C1 segment of cervical spinal cord (tissue), 14 donors: ENCODE results near the gene TMED7.
"Not testable (repeated sequence)": the region's sequence is repeated elsewhere in the genome, so short reads cannot be mapped to it uniquely, and the experiment has no call there.

Source experiments
- DNase-seq, 14 donors: peaks; one replicate each; lab custom pipeline; 2025; lab: John Stamatoyannopoulos, UW

Gene TMED7

GRCh38 chr5:115625579-115626444 lies at the start of gene TMED7:
TSS of gene TMED7 (minus strand) at chr5:115626036. CDS start at chr5:115625792, 244 bp downstream.
- peak; percentile 85 to 99 (median 96) for DNase-seq

GRCh38 chr5:115674782-115675181 lies 48.9 kb upstream of the TMED7 start:
- DNase-seq = not testable (repeated sequence)

DNA sequence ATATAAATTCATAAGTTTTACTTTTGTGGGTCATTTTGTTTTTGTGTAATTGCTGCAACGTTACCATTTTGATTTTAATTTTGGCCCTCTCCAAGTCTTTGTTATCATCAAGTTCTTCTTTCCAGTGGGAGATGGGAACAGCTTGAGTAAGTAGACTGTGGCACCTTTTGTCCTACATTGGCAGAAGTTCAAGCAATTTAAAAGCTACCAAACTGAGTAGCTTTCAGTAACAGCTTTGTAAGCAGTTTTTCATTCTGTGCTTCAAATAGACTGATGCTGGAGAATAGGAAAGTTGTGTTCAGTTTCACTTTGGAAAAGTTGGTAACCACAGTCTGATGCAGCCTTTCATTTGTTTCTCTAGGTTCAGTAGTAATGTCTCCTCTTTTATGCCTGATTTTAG lies 47.8 kb upstream of the TMED7 start:
- DNase-seq = no peak

DNA sequence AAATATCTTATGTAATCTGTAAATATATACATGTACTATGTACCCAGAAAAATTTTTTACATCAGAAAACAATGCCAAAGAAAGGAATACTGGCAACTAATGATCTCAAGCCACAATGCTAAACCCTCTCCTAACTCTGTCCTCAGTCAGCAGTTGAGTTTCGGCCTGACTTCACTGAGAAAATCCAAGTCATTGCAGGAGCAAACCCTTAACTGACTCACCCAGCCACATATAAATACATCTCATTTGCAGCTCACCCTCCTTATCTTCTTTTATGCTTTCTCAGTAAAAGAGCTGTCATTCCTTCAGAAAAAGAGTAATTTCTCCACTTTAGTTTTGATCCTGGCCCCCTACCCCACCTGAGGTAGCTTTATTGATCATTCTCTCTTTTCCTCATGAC lies 46.1 kb upstream of the TMED7 start:
- DNase-seq = no peak

DNA sequence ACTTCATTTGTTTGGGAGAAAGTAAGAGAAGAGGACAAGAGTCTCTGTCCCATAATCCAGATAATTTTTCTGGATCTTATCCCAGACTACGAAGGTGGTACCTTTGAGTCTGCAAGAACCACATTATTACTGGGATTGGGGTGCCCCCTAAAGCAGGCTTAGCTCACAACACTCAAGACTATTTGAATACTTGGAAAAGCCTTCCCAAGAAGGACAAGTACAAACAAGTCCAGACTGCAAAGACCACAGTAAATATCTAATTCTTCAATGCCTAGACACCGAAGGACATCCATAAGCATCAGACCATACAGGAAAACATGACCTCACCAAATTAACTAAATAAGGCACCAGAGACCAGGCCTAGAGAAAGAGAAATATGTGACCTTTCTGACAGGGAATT lies 40.2 kb upstream of the TMED7 start:
- no peak for DNase-seq

DNA sequence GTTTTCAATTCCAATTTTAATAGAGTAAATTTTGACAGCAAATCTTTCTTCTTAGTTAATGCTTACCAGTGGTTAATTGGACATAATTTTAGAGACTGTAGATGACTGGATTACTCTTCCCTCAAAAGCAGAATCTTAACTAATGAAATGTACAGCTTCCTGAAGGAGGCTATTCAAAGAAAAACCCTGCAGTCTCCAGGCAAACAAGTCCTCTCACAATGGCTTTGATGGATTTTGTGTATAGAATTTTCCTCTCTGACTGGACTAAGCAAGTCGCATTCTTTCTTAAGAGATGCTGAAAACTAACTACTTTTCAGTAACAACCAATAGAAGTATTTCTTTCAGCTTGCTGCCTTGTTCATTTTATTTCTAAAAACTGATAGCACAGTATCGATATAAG lies 35.7 kb upstream of the TMED7 start:
- DNase-seq = no peak

- DNase-seq = no peak
Measured at GRCh38 chr5:115661101-115661500, 35.3 kb upstream of the TMED7 start.

GRCh38 chr5:115657881-115658233 lies 32.0 kb upstream of the TMED7 start:
- no peak for DNase-seq

- no peak for DNase-seq
Measured at GRCh38 chr5:115657125-115657880, 31.5 kb upstream of the TMED7 start.

- no peak for DNase-seq
Measured at GRCh38 chr5:115656404-115656803, 30.6 kb upstream of the TMED7 start.

DNA sequence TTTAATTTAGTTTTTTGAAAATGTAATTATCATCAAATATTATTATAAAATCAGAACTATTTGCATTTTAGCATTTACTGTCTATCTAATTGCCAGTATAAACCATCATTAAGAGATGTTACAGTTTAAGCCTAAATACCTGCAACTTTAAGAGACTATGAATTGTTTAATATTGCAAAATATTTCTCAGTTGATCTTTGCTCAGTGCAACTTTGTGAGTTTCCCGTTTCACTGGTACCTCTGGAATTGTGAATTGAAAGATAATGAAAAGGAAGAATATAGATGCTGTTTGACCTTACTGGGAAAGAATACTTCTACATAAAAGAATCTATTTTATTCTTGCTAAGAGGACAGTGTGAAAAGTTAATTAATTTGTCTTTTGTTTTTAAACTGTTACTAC lies 30.2 kb upstream of the TMED7 start:
- DNase-seq = no peak

GRCh38 chr5:115649541-115649940 lies 23.7 kb upstream of the TMED7 start:
- no peak for DNase-seq

DNA sequence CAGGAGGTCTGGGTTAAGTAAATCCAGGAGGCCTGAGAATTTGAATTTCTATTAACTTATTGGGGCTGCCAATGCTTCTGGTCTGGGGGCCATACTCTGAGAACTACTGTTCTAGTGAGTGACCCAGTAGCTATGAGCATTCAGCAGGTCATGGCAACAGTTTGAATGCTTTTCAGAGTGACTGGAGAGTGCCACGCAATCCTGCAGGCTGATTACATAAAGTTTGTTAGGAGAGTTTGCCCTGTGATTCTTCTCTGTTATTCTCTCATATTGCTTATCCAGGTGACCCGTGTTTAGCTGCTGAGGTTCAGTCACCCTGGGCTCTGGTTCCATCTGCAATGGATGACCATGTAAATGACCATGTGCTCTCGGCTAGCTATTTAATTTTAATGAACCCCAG lies 22.2 kb upstream of the TMED7 start:
- no peak for DNase-seq

GRCh38 chr5:115645386-115645785 lies 19.6 kb upstream of the TMED7 start:
- DNase-seq = not testable (repeated sequence)

DNA sequence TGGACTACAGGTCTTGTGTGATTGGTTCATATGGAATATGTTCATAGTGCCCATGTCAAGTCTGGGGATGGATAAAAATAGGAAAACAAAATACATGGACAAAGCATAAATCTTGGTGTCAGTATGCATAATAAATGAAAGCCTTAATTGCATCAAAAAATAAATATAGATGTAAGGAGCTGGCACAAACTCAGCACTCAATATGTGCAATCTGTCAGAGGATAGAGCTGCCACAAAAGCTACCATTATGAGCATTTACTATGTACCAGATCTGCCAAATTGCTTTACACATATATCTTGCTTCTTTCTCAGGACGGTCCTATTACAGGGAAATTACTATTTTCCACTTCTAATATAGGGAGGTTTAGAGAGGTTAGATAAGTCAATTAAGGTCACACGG lies 18.2 kb upstream of the TMED7 start:
- DNase-seq = no peak

DNA sequence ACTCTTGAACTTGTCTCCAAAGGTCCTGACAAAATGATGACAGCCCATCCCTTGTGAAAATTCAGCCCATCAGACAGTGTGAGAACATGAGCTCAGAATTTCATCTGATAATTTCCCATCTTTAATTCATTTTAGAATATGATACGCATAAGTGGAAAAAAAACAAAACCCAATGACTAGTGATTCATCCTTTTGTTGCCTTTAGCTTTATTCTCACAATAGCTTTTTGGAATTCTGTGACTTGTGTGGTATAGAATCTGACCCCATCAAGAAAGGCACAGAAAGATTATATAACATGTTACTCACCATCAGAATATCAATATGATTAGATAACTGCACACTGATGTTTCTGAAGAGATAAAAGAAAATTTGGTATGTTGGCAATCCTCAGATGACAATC lies 16.1 kb upstream of the TMED7 start:
- DNase-seq = no peak

- DNase-seq = no peak
Measured at GRCh38 chr5:115640274-115640673, 14.4 kb upstream of the TMED7 start.

GRCh38 chr5:115639377-115639776 lies 13.5 kb upstream of the TMED7 start:
- no peak for DNase-seq

- DNase-seq = no peak
Measured at GRCh38 chr5:115637507-115637906, 11.7 kb upstream of the TMED7 start.

- no peak for DNase-seq
Measured at GRCh38 chr5:115636008-115636407, 10.2 kb upstream of the TMED7 start.

DNA sequence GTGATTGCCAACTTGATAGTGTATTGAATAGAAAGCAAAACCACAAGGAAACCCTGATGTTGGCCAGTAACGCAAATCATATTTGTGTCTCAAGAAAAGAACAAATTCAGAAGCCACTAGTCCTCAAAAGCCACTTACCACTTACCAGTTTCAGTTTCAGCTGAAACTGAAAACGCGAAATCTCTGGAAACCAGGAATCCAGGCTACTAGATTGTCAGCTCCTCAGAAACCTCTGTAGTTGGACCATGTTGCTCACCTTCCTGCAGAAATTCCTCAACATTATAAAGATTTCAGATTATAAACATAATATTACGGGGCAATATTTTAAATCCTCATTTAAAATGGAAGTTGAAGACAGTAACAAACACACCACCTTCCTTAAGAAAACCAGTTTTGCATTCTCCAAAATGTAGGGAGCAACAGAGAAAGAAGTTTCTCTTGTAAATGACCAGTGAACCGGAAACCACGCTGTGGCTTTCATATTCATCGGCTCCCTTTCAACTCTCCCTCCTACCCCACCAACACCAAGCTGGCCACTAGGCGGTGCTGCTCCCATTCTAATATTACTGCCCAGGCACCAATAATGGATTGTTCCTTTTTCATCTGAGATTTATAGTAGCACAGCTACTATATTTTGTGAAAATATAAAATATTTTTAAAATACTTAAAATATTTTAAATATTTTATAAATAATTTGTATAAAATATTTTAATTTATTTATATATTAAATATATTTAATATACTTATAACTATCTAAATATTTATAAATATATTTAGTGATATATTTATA lies 8.7 kb upstream of the TMED7 start:
- peak in 11 of 14 donors; percentile 37 to 75 (median 60) for DNase-seq

- DNase-seq = no peak
Measured at GRCh38 chr5:115629903-115630302, 4.1 kb upstream of the TMED7 start.
